ENCODE data around the gene IL17RE. TPM values are rescaled to one million over a fixed set of nuclear protein-coding genes. Genes with fewer than 3 reads are reported as not detected.

The IL17RE gene
- total and polyA plus RNA-seq, 2 donors (not counting 3 experiments of a cell fraction or from before 2014, with no cell fraction given), result 1.2 to 1.3 TPM

DNA sequence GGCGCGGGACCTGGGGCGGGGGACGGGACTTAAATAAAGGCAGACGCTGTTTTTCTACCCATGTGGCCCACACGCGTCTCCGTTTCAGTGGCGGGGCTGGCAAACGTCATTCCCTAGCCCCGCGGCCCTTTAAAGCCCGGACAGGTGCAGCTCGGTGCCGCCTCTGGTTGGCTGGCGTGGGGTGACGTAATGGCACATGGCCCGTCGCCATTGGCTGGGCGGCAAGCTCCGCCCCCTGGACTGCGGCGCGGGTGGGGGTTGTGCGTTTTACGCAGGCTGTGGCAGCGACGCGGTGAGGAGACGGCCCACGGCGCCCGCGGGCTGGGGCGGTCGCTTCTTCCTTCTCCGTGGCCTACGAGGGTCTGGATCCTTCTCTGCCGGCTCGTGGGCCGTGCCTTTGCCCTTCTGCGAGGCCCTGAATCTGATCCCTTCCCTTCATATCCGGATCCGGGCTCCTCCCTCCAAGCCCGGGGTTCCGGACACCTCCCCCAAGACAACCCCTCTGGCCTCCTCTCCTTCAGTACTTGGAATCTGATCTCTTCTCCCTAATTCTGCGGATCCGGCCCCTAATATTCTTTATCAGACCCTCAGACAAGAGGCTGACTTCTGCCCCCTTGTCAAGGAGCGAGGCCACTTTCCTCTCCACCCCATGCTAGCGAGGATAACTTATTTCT is 31.1 kb downstream of the IL17RE start, which contains the start of gene CRELD1:
Gene CRELD1 (plus strand): TSS at position 274 of the 674 bp plus-strand sequence. CDS start 605 bp downstream, outside the sequence.
- ChIA-PET CTCF (interaction anchor here (0.7 to 4.0 kb wide), 21 partner anchors 9 to 805 kb away, joined by 3 to 105 read pairs (median 5); partner anchors contain the start of genes ARPC4, IL17RE, OGG1 and TADA3), POLR2A (interaction anchor here (1.0 to 1.9 kb wide), 5 partner anchors 13 to 141 kb away, joined by 3 to 14 read pairs (median 3); partner anchors contain the start of genes ARPC4 and JAGN1)
- BruUV-seq (replicated peaks), result no TSS peak
- Histone ChIP-seq H3K27ac (ENCODE audit: insufficient read depth, low read depth, low read length) (peak within 1 kb of the TSS; percentile 85), H2AFZ (ENCODE audit: low read depth, low read length) (peak within 1 kb of the TSS; percentile 95), H3K9me3 (replicated peaks; ENCODE audit: control insufficient read depth, insufficient read depth, low read length) (no peaks in the 10 kb centered on the region), H4K20me1 (replicated peaks; ENCODE audit: control insufficient read depth, extremely low read depth, insufficient read depth, low read length) (no peaks in the 10 kb centered on the region), H3K79me2 (ENCODE audit: control insufficient read depth, insufficient read depth, low read length) (no peaks in the 10 kb centered on the region), H3K4me3 (replicated peaks in 1 of 3; ENCODE audit: insufficient read depth in 1 of 3, low read depth in 1 of 3, low read length in 3 of 3) (peak within 1 kb of the TSS; percentile 67 to 76 (median 69)), H3K4me2 (ENCODE audit: insufficient read depth, low read length) (peak within 1 kb of the TSS; percentile 64), H3K9me1 (replicated peaks; ENCODE audit: control insufficient read depth, extremely low read depth, insufficient read depth, low read length) (no peaks in the 10 kb centered on the region), H3K4me1 (ENCODE audit: control insufficient read depth, extremely low read depth, insufficient read depth, low read length) (peaks cover 16% of the 10 kb centered on the region), H3K9ac (replicated peaks; ENCODE audit: extremely low read depth, insufficient read depth, low read length) (peak within 1 kb of the TSS; percentile 91), H3K36me3 (ENCODE audit: control insufficient read depth in 2 of 2, extremely low read depth in 1 of 2, insufficient read depth in 2 of 2, low read length in 2 of 2) (peaks cover 2 to 10% of the 10 kb centered on the region in 2 experiments), H3K27me3 (ENCODE audit: control insufficient read depth in 2 of 2, insufficient read depth in 2 of 2, low read length in 2 of 2) (no peaks in the 10 kb centered on the region)
- TF ChIP-seq, protein P1, sequence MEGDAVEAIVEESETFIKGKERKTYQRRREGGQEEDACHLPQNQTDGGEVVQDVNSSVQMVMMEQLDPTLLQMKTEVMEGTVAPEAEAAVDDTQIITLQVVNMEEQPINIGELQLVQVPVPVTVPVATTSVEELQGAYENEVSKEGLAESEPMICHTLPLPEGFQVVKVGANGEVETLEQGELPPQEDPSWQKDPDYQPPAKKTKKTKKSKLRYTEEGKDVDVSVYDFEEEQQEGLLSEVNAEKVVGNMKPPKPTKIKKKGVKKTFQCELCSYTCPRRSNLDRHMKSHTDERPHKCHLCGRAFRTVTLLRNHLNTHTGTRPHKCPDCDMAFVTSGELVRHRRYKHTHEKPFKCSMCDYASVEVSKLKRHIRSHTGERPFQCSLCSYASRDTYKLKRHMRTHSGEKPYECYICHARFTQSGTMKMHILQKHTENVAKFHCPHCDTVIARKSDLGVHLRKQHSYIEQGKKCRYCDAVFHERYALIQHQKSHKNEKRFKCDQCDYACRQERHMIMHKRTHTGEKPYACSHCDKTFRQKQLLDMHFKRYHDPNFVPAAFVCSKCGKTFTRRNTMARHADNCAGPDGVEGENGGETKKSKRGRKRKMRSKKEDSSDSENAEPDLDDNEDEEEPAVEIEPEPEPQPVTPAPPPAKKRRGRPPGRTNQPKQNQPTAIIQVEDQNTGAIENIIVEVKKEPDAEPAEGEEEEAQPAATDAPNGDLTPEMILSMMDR (IDR thresholded peaks at IDR 0.05; ENCODE audit: extremely low read depth in 1 of 2, insufficient read depth in 1 of 2, low read depth in 1 of 2, low read length in 2 of 2), result peak in 1 of 2 donors; percentile 8
- TF ChIP-seq POLR2A (IDR thresholded peaks at IDR 0.05; ENCODE audit: low read depth, low read length) (peak; percentile 91), JUN (IDR thresholded peaks at IDR 0.05; ENCODE audit: borderline replicate concordance, insufficient read depth, insufficient read length, low read depth) (peak; percentile 12), FOS (IDR thresholded peaks at IDR 0.05; ENCODE audit: borderline replicate concordance, insufficient read depth, low read length) (no peak), MYC (IDR thresholded peaks at IDR 0.05; ENCODE audit: low read depth, low read length) (no peak), EZH2 (IDR thresholded peaks at IDR 0.05; ENCODE audit: borderline replicate concordance, low read depth, low read length, severe bottlenecking) (no peak), POLR2AphosphoS5 (IDR thresholded peaks at IDR 0.05; ENCODE audit: insufficient read depth, low read depth, low read length) (peak; percentile 90)
- TF ChIP-seq, protein P2, sequence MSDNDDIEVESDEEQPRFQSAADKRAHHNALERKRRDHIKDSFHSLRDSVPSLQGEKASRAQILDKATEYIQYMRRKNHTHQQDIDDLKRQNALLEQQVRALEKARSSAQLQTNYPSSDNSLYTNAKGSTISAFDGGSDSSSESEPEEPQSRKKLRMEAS (IDR thresholded peaks at IDR 0.05; ENCODE audit: insufficient read depth, insufficient read length), result peak; percentile 79
- dilution Hi-C loops (cut with MboI; ENCODE audit: extremely low pct_ligation_motif_present, low sequenced_read_pairs) (no loop called here), intact Hi-C loops (cut with micrococcal nuclease) (loop anchor here (1.0 to 10.0 kb wide), 10 partner anchors 13 to 801 kb away; partner anchors contain the start of genes FANCD2, JAGN1, RPUSD3 and TADA3)
- DNase-seq (ENCODE audit: low read depth, low spot score), result peak; percentile 97
- peak; percentile 91 for FAIRE-seq
